Karpas-422 (cell line): ENCODE data around the gene JAK2. TPM values are rescaled to one million over a fixed set of nuclear protein-coding genes. Genes with fewer than 3 reads are reported as not detected.
"Not testable (repeated sequence)": the region's sequence is repeated elsewhere in the genome, so short reads cannot be mapped to it uniquely, and the experiment has no call there.

Experiments used
- DNase-seq: peaks from one replicate; pipeline ENCODE4 v3.0.0-alpha.2; 2015
- H2AFZ ChIP-seq: fragments of 200-600 bp; sonication (generic); 2 replicates; pipeline ENCODE4 v1.6.1; 2014; ENCODE audit warnings: antibody characterized with exemption, low read length, mixed read lengths
- H3K27ac ChIP-seq: fragments of 200-600 bp; sonication (generic); 2 replicates; pipeline ENCODE4 v1.5.1; 2014; ENCODE audit warnings: mild to moderate bottlenecking, low read length, moderate library complexity
- H3K27me3 ChIP-seq: fragments of 200-600 bp; sonication (generic); 2 replicates; pipeline ENCODE4 v1.6.1; 2014; ENCODE audit warnings: low read length, mixed read lengths
- H3K36me3 ChIP-seq: fragments of 200-600 bp; sonication (generic); 2 replicates; pipeline ENCODE4 v1.6.1; 2014; ENCODE audit warnings: low read length, mixed read lengths; ENCODE audit not compliant: insufficient read depth
- H3K4me1 ChIP-seq: fragments of 200-600 bp; sonication (generic); 2 replicates; pipeline ENCODE4 v1.6.1; 2014; ENCODE audit warnings: mild to moderate bottlenecking, low read length, mixed read lengths
- H3K4me2 ChIP-seq: fragments of 200-600 bp; sonication (generic); 2 replicates; pipeline ENCODE4 v1.6.1; 2014; ENCODE audit warnings: low read length, low read depth, mild to moderate bottlenecking; ENCODE audit not compliant: poor library complexity, severe bottlenecking
- H3K4me3 ChIP-seq: fragments of 200-600 bp; sonication (generic); 2 replicates; pipeline ENCODE4 v1.5.1; 2014; ENCODE audit warnings: mild to moderate bottlenecking, antibody characterized with exemption, low read length, mixed read lengths
- H3K79me2 ChIP-seq: fragments of 200-600 bp; sonication (generic); 2 replicates; pipeline ENCODE4 v1.6.1; 2014; ENCODE audit warnings: mild to moderate bottlenecking, low read length, mixed read lengths
- H3K9ac ChIP-seq: fragments of 200-600 bp; sonication (generic); 2 replicates; pipeline ENCODE4 v1.6.0; 2014; ENCODE audit warnings: low read length
- H3K9me2 ChIP-seq: fragments of 200-600 bp; sonication (generic), shearing (Covaris generic); replicated peaks from 2 replicates; pipeline ENCODE4 v1.6.0; 2014; ENCODE audit warnings: mild to moderate bottlenecking, low read length, moderate library complexity; ENCODE audit not compliant: insufficient read depth
- H3K9me3 ChIP-seq: fragments of 300-700, 200-600 bp; sonication (generic); 2 replicates; pipeline ENCODE4 v1.6.1; 2014; ENCODE audit warnings: low read length, mixed read lengths
- H4K20me1 ChIP-seq: fragments of 200-600 bp; sonication (generic); 2 replicates; pipeline ENCODE4 v1.6.1; 2014; ENCODE audit warnings: mild to moderate bottlenecking, antibody characterized with exemption, low read length, low read depth; ENCODE audit not compliant: insufficient read depth
- total RNA-seq: library from RNA; depleted of rRNA; stranded (reverse); fragments of >200 nt; shearing (Covaris generic); gene quantifications from 2 replicates; pipeline ENCODE4 v1.2.3, GENCODE V29; 2014; ENCODE audit warnings: low replicate concordance

JAK2 gene
- total RNA-seq, 1 experiment from 2014 or later, result 9.6 TPM

DNA sequence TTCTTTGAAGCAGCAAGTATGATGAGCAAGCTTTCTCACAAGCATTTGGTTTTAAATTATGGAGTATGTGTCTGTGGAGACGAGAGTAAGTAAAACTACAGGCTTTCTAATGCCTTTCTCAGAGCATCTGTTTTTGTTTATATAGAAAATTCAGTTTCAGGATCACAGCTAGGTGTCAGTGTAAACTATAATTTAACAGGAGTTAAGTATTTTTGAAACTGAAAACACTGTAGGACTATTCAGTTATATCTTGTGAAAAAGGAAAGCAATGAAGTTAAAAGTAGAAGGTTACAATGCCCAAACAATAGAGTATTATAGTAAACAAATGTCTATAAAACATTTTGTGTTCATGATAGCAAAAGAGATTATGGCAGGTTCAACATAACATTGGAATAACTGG is 88.6 kb downstream of the JAK2 start:
- Histone ChIP-seq H3K9ac (no peak overlapping the region), H3K9me3 (no peaks in the 10 kb centered on the region), H3K36me3 (0 out of 2 replicates have a peak, but pooled peaks cover 3% of the 10 kb centered on the region), H2AFZ (no peak overlapping the region), H3K27ac (no peak overlapping the region), H3K9me2 (no peaks in the 10 kb centered on the region), H3K4me2 (no peak overlapping the region), H4K20me1 (no peaks in the 10 kb centered on the region), H3K79me2 (no peaks in the 10 kb centered on the region), H3K27me3 (no peaks in the 10 kb centered on the region), H3K4me1 (no peaks in the 10 kb centered on the region), H3K4me3 (no peak overlapping the region)
- no peak for DNase-seq

DNA sequence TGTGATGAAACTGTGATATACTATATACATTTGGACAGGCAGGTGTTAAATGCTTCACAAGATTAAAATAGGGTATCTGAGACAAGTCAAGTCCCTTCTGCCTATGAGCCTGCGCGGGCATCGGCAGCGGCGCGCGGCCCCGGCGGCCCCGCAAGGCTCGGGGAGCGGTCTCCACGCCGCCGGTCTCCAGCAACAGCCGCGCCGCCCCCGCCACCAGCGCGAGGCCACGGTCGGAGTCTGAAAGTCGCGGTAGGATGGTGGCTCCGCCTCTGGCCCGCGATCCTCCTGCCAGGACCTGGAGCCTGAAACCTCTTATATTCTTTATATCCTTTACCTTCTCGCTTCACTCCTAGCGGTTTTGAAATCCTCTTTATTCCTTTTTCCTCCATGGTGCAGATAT is 100.9 kb downstream of the JAK2 start:
- Histone ChIP-seq H3K27ac (no peak overlapping the region), H3K36me3 (peaks cover 10% of the 10 kb centered on the region; the same call in 1 of the 2 replicates), H3K4me2 (no peak overlapping the region), H3K79me2 (no peaks in the 10 kb centered on the region), H3K27me3 (no peaks in the 10 kb centered on the region), H3K9me3 (no peaks in the 10 kb centered on the region), H3K4me1 (no peaks in the 10 kb centered on the region), H2AFZ (no peak overlapping the region), H3K9ac (no peak overlapping the region), H3K9me2 (no peaks in the 10 kb centered on the region), H4K20me1 (no peaks in the 10 kb centered on the region), H3K4me3 (no peak overlapping the region)
- no peak for DNase-seq

DNA sequence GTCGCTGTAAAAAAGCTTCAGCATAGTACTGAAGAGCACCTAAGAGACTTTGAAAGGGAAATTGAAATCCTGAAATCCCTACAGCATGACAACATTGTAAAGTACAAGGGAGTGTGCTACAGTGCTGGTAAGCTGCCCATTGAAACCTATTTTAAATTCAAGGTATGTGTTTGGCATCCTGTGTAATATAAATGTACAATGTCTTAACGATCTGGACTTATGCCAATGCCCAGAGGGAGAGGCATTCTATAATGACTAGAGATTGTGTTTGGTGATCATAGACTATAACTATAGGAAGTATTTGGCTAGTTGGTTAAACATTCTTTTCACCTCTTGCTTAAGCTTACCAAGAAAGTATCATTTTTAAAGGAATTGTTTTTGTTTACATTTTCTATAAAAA is 104.7 kb downstream of the JAK2 start:
- Histone ChIP-seq H3K79me2 (no peaks in the 10 kb centered on the region), H3K4me3 (no peak overlapping the region), H4K20me1 (no peaks in the 10 kb centered on the region), H3K9me3 (no peaks in the 10 kb centered on the region), H3K27me3 (no peaks in the 10 kb centered on the region), H3K9me2 (no peaks in the 10 kb centered on the region), H3K9ac (no peak overlapping the region), H3K36me3 (peaks cover 10% of the 10 kb centered on the region; the same call in 1 of the 2 replicates), H3K4me1 (no peaks in the 10 kb centered on the region), H3K4me2 (no peak overlapping the region), H2AFZ (no peak overlapping the region), H3K27ac (no peak overlapping the region)
- no peak for DNase-seq

DNA sequence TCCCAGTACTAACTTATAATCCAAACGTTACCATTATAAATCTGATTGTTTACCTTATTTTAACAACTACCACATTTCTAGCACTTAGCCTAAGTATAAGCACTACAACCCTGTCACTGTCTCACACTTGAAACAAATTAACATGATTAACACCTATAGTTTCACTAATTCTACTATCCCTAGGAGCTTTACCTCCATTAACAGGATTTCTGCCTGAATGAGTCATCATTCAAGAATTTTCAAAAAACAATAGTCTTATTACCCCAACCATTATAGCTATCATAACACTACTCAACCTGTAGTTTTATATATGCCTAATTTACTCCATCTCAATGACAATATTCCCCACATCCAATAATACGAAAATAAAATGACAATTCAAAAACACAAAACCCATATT is 110.7 kb downstream of the JAK2 start:
- no peaks in the 10 kb centered on the region for H3K79me2 ChIP-seq
- no peak overlapping the region for H3K27ac ChIP-seq
- H2AFZ ChIP-seq, result no peak overlapping the region
- no peaks in the 10 kb centered on the region for H4K20me1 ChIP-seq
- no peaks in the 10 kb centered on the region for H3K4me1 ChIP-seq
- H3K36me3 ChIP-seq, result peaks cover 4% of the 10 kb centered on the region; the same call in 1 of the 2 replicates
- H3K9ac ChIP-seq, result no peak overlapping the region
- no peaks in the 10 kb centered on the region for H3K9me3 ChIP-seq
- H3K9me2 ChIP-seq, result no peaks in the 10 kb centered on the region
- no peak overlapping the region for H3K4me2 ChIP-seq
- no peak for DNase-seq
- H3K27me3 ChIP-seq, result no peaks in the 10 kb centered on the region
- no peak overlapping the region for H3K4me3 ChIP-seq

DNA sequence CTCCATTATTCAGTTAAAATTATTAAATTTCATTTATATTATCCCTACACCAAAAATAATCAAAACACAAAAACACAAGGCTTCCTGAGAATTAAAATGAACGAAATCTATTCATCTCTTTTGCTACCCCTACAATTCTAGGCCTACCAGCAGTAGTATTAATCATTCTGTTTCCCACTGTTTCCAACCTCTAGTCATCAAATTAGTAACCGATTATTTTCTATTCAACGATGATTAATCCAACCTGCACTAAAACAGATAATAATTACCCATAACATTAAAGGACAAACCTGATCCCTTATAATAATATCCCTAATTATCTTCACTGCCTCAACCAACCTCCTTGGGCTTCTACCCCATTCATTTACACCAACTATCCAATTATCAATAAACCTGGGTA is 114.4 kb downstream of the JAK2 start:
- no peaks in the 10 kb centered on the region for H3K27me3 ChIP-seq
- no peaks in the 10 kb centered on the region for H3K9me2 ChIP-seq
- no peaks in the 10 kb centered on the region for H3K4me1 ChIP-seq
- no peak overlapping the region for H2AFZ ChIP-seq
- H3K4me3 ChIP-seq, result no peak overlapping the region
- H3K9me3 ChIP-seq, result no peaks in the 10 kb centered on the region
- H3K9ac ChIP-seq, result no peak overlapping the region
- no peak overlapping the region for H3K4me2 ChIP-seq
- no peak for DNase-seq
- H3K27ac ChIP-seq, result no peak overlapping the region
- H3K79me2 ChIP-seq, result no peaks in the 10 kb centered on the region
- H3K36me3 ChIP-seq, result 0 out of 2 replicates have a peak, but pooled peaks cover 3% of the 10 kb centered on the region
- H4K20me1 ChIP-seq, result no peaks in the 10 kb centered on the region

DNA sequence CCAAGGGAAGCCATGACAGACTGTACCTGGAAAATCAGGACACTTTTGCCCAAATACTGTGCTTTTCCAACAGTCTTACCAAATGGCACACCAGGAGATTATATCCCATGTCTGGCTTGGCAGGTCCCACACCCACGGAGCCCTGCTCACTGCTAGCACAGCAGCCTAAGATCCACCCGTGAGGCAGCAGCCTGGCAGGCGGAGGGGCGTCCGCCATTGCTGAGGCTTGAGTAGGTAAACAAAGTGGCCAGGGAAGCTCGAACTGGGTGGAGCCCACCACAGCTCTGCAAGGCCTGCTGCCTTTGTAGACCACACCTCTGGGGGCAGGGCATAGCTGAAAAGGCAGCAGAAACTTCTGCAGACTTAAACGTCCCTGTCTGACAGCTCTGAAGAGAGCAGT is 116.1 kb downstream of the JAK2 start:
- H3K79me2 ChIP-seq, H3K36me3 ChIP-seq, H2AFZ ChIP-seq, H4K20me1 ChIP-seq, H3K27ac ChIP-seq, H3K27me3 ChIP-seq, H3K9ac ChIP-seq, H3K9me3 ChIP-seq, H3K4me2 ChIP-seq, H3K4me3 ChIP-seq, H3K9me2 ChIP-seq, DNase-seq, H3K4me1 ChIP-seq: not testable (repeated sequence)

DNA sequence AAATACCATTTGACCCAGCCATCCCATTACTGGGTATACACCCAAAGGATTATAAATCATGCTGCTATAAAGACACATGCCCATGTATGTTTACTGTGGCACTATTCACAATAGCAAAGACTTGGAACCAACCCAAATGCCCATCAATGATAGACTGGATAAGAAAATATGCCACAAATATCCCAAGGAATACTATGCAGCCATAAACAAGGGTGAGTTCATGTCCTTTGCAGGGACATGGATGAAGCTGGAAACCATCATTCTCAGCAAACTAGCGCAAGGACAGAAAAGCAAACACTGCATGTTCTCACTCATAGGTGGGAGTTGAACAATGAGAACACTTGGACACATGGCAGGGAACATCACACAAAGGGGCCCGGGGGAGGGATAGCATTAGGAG is 121.4 kb downstream of the JAK2 start:
- not testable (repeated sequence) for DNase-seq, H3K9ac ChIP-seq, H4K20me1 ChIP-seq, H3K36me3 ChIP-seq, H2AFZ ChIP-seq, H3K27ac ChIP-seq, H3K4me3 ChIP-seq, H3K79me2 ChIP-seq, H3K4me1 ChIP-seq, H3K27me3 ChIP-seq, H3K9me3 ChIP-seq, H3K4me2 ChIP-seq, H3K9me2 ChIP-seq

DNA sequence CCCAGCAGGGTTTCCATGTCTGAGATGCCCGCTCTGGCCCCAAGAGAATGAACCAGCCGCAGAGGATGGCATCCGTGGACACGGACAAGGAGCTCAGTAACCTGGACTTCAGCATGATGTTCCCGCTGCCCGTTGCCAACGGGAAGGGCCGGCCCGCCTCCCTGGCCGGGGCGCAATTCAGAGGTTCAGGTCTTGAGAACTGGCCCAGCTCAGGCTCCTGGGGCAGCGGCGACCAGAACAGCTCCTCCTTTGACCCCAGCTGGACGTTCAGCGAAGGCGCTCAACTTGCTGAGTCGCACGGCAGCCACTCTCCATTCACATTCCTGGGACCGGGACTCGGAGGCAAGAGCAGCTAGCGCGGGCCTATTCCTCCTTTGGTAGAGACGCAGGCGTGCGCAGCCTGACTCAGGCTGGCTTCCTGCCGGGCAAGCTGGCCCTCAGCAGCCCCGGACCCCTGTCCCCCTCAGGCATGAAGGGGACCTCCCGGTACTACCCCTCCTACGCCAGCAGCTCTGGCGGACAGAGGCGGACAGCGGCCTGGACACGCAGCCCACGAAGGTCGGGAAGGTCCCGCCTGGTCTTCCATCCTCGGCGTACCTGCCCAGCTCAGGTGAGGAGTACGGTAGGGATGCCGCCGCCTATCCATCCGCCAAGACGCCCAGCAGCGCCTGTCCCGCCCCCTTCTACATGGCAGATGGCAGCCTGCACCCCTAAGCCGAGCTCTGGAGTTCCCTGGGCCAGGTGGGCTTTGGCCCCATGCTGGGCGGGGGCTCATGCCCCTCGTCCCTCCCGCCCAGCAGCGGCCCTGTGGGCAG is 126.0 kb downstream of the JAK2 start:
- no peaks in the 10 kb centered on the region for H4K20me1 ChIP-seq

More for the DNA sequence above, 126.0 kb downstream of the JAK2 start:
- H3K4me3 ChIP-seq, result no peak overlapping the region
- no peaks in the 10 kb centered on the region for H3K79me2 ChIP-seq
- no peak overlapping the region for H3K9ac ChIP-seq
- H3K9me3 ChIP-seq, result no peaks in the 10 kb centered on the region
- no peaks in the 10 kb centered on the region for H3K36me3 ChIP-seq
- no peaks in the 10 kb centered on the region for H3K27me3 ChIP-seq
- no peaks in the 10 kb centered on the region for H3K9me2 ChIP-seq
- DNase-seq, result no peak
- no peak overlapping the region for H3K4me2 ChIP-seq
- H3K4me1 ChIP-seq, result no peaks in the 10 kb centered on the region
- no peak overlapping the region for H2AFZ ChIP-seq
- no peak overlapping the region for H3K27ac ChIP-seq
